K562 (cell line): ENCODE data around the gene GDAP1L1. TPM values are rescaled to one million over a fixed set of nuclear protein-coding genes. Genes with fewer than 3 reads are reported as not detected.

ENCODE experiments used
- ATAC-seq: fragments of 200-7000 bp; cut with Tn5 transposase; 3 replicates; pipeline ENCODE4 v1.9.1; 2020; ENCODE audit warnings: moderate library complexity
- BruUV-seq: library from RNA; stranded (reverse); fragments of 400-500 nt; replicated peaks from 2 replicates; lab custom pipeline; 2021; lab: Mats Ljungman, UMichigan
- CTCF ChIA-PET: fragments of 300-600 bp; formaldehyde crosslinking; extraction: SDS; loops from one replicate; lab custom pipeline; 2021; ENCODE audit warnings: low intra/inter-chr PET ratio; lab: Yijun Ruan, JAX
- POLR2A ChIA-PET: fragments of 300-600, 350-650 bp; sonication (Branson Sonifier 250); formaldehyde crosslinking; extraction: SDS; loops from one replicate; lab custom pipeline; 2021; ENCODE audit warnings: antibody characterized with exemption, inconsistent platforms; lab: Yijun Ruan, JAX
- DNase-seq, 4 experiments: peaks; one replicate each; pipeline versions ENCODE4 v3.0.0 to v3.0.0-alpha.2; 2011 to 2018; ENCODE audit warnings: low spot score in 3 of 4, mixed read lengths in 3 of 4; ENCODE audit errors: extremely low read depth in 1 of 4
- FAIRE-seq: peaks from 2 replicates; lab custom pipeline; 2011; peaks lifted over from hg19 to GRCh38; lab: Jason Lieb, UNC
- H2AFZ ChIP-seq: 2 replicates; pipeline ENCODE4 v1.6.0; 2011; ENCODE audit warnings: low read depth, low read length, control low read depth, inconsistent platforms
- H3K27ac ChIP-seq: fragments of 200-600 bp; 3 replicates; pipeline ENCODE4 v1.8.0; 2011; ENCODE audit warnings: low read depth, mild to moderate bottlenecking, control low read depth, inconsistent platforms, low read length, moderate library complexity, mixed read lengths; ENCODE audit errors: extremely low read depth
- H3K27me3 ChIP-seq, 2 experiments: fragments of 300-600 bp in 1 of 2; 2 replicates in 1 of 2; 3 replicates in 1 of 2; pipeline versions ENCODE4 v1.6.0 to v1.8.0; 2011; ENCODE audit warnings: inconsistent platforms in 2 of 2, low read length in 2 of 2, mild to moderate bottlenecking in 1 of 2, mixed read lengths in 1 of 2, moderate library complexity in 1 of 2; ENCODE audit not compliant: control insufficient read depth in 2 of 2, insufficient read depth in 2 of 2
- H3K36me3 ChIP-seq: fragments of 300-600 bp; 3 replicates; pipeline ENCODE4 v1.8.0; 2011; ENCODE audit warnings: mild to moderate bottlenecking, low read length, inconsistent platforms; ENCODE audit not compliant: control insufficient read depth, insufficient read depth
- H3K4me1 ChIP-seq, 2 experiments: fragments of 200-600 bp in 1 of 2; replicated peaks in 1 of 2; 2 replicates in 1 of 2; 3 replicates in 1 of 2; pipeline versions ENCODE4 v1.5.1 to v1.8.0; 2011; ENCODE audit warnings: inconsistent platforms in 2 of 2, low read length in 2 of 2, mild to moderate bottlenecking in 1 of 2, mixed read lengths in 1 of 2, moderate library complexity in 1 of 2; ENCODE audit not compliant: control insufficient read depth in 2 of 2, insufficient read depth in 2 of 2
- H3K4me2 ChIP-seq: 2 replicates; pipeline ENCODE4 v1.6.1; 2011; ENCODE audit warnings: low read length, control low read depth, inconsistent platforms, mixed read lengths; ENCODE audit not compliant: insufficient read depth
- H3K4me3 ChIP-seq: fragments of 200-600 bp; sonication (generic), shearing (Covaris generic); 2 replicates; pipeline ENCODE4 v1.5.1; 2016; ENCODE audit warnings: control low read depth, inconsistent platforms
- H3K79me2 ChIP-seq: fragments of 200-600 bp; 3 replicates; pipeline ENCODE4 v1.8.0; 2011; ENCODE audit warnings: low read length, inconsistent platforms; ENCODE audit not compliant: control insufficient read depth, insufficient read depth
- H3K9ac ChIP-seq, 2 experiments: 2 replicates each; pipeline versions ENCODE4 v1.6.0 to v1.6.1; 2011; ENCODE audit warnings: low read depth in 2 of 2, low read length in 2 of 2, control low read depth in 1 of 2, inconsistent platforms in 1 of 2, mild to moderate bottlenecking in 1 of 2, mixed read lengths in 1 of 2; ENCODE audit not compliant: insufficient read depth in 1 of 2
- H3K9me1 ChIP-seq: one replicate; pipeline ENCODE4 v1.6.0; 2011; ENCODE audit warnings: inconsistent platforms, mild to moderate bottlenecking, low read length, moderate library complexity; ENCODE audit not compliant: control insufficient read depth, insufficient read depth
- H3K9me3 ChIP-seq: replicated peaks from 2 replicates; pipeline ENCODE4 v1.5.1; 2011; ENCODE audit warnings: low read depth, low read length, inconsistent platforms; ENCODE audit not compliant: control insufficient read depth, insufficient read depth
- H4K20me1 ChIP-seq: replicated peaks from 2 replicates; pipeline ENCODE4 v1.6.1; 2011; ENCODE audit warnings: low read length, inconsistent platforms, mixed read lengths; ENCODE audit not compliant: control insufficient read depth, insufficient read depth
- ARID2 ChIP-seq: fragments of 450-650 bp; IDR thresholded peaks from 2 replicates; pipeline ENCODE4 v1.6.1; 2017; ENCODE audit warnings: antibody characterized with exemption, mild to moderate bottlenecking
- EP400 ChIP-seq: fragments of 450-650 bp; IDR thresholded peaks from 2 replicates; pipeline ENCODE4 v1.6.1; 2017; ENCODE audit warnings: antibody characterized with exemption, mild to moderate bottlenecking, moderate library complexity
- ETV6 ChIP-seq, 3 experiments: fragments of 150-350 bp in 1 of 3; sonication (generic) in 1 of 3; formaldehyde crosslinking in 1 of 3; IDR thresholded peaks; 2 replicates each; pipeline versions ENCODE4 v1.6.1 to v1.8.0; 2014 to 2022; ENCODE audit warnings: borderline replicate concordance in 2 of 3, low read depth in 2 of 3, antibody characterized with exemption in 1 of 3, low read length in 1 of 3, mild to moderate bottlenecking in 1 of 3, missing genetic modification reagents in 1 of 3
- KDM2B ChIP-seq: fragments of 250-450 bp; sonication (Bioruptor Pico); IDR thresholded peaks from 2 replicates; pipeline ENCODE4 v1.8.0; 2021; ENCODE audit warnings: mild to moderate bottlenecking, moderate library complexity
- MAFF ChIP-seq: IDR thresholded peaks from 2 replicates; pipeline ENCODE4 v1.6.1; 2012; ENCODE audit warnings: low read length, improper control_type of control experiment
- NCOA2 ChIP-seq, 2 experiments: fragments of 450-650 bp; IDR thresholded peaks; 2 replicates each; pipeline ENCODE4 v1.6.1; 2018; ENCODE audit warnings: mild to moderate bottlenecking in 2 of 2, moderate library complexity in 1 of 2; ENCODE audit not compliant: partially characterized antibody in 2 of 2
- NCOR1 ChIP-seq: fragments of 450-650 bp; IDR thresholded peaks from 2 replicates; pipeline ENCODE4 v1.6.1; 2016; ENCODE audit warnings: mild to moderate bottlenecking, moderate library complexity
- YY1 ChIP-seq, 3 experiments: IDR thresholded peaks; 2 replicates each; pipeline ENCODE4 v1.6.1; 2011; ENCODE audit warnings: low read length in 2 of 3, mild to moderate bottlenecking in 2 of 3, moderate library complexity in 2 of 3, borderline replicate concordance in 1 of 3, control low read depth in 1 of 3, low read depth in 1 of 3; ENCODE audit not compliant: insufficient read depth in 3 of 3, insufficient replicate concordance in 2 of 3, control insufficient read depth in 1 of 3, insufficient read length in 1 of 3; ENCODE audit errors: extremely low read depth in 1 of 3
- ZNF589 ChIP-seq: fragments of 200-800 bp; sonication (Bioruptor generic); IDR thresholded peaks from 2 replicates; pipeline ENCODE4 v1.6.1; 2016; ENCODE audit warnings: low read depth, missing genetic modification characterization, missing compliant biosample characterization
- WGBS: fragments of 100-300 bp; shearing (Covaris generic); methylation state at CpG from one replicate; pipeline ENCODE4 v1.1.6; 2016; ENCODE audit warnings: low coverage, mixed read lengths; ENCODE audit not compliant: insufficient coverage; ENCODE audit errors: missing lambda C conversion rate; 5-methylcytosine and 5-hydroxymethylcytosine counted together
- in situ Hi-C: fragments of 300-500 bp; cut with MboI; formaldehyde crosslinking; loops from 4 replicates; pipeline ENCODE4 v1.15.0; 2018; ENCODE audit warnings: inconsistent platforms, mixed read lengths
- intact Hi-C: fragments of 100-400 bp; cut with micrococcal nuclease; formaldehyde crosslinking; loops from 2 replicates; pipeline ENCODE4 v1.14.2; 2022
- polyA plus RNA-seq, 8 experiments: library from polyadenylated mRNA; depleted of rRNA in 4 of 8; stranded (reverse) in 5 of 8; unstranded in 3 of 8; fragments of >200 nt; fragmentation: Nextera tagmentation in 2 of 8; fragmentation: Illumina TruSeq in 1 of 8; extraction: Ambion mirVana in 2 of 8; extraction: Trizol in 1 of 8; gene quantifications; 2 replicates each; pipeline versions ENCODE4 v1.2.1 to v1.2.3, GENCODE V29; 2011 to 2014; ENCODE audit warnings: inconsistent platforms in 1 of 8, missing spikeins in 1 of 8
- total RNA-seq, 7 experiments: library from RNA; depleted of rRNA in 6 of 7; stranded (reverse); fragments of >200 nt in 6 of 7; fragmentation: Illumina TruSeq in 2 of 7; extraction: Trizol in 2 of 7; gene quantifications; 2 replicates each; pipeline versions ENCODE4 v1.2.1 to v1.2.3, GENCODE V29; 2011 to 2021; ENCODE audit warnings: low replicate concordance in 1 of 7
- TF ChIP-seq, protein P1 (sequence below): fragments of 450-650 bp; formaldehyde crosslinking; IDR thresholded peaks from 2 replicates; pipeline ENCODE4 v1.4.0; 2020; ENCODE audit warnings: mild to moderate bottlenecking, mixed read lengths
- TF ChIP-seq, protein P2 (sequence below): fragments of 250-450 bp; sonication (Bioruptor Pico); IDR thresholded peaks from 2 replicates; pipeline ENCODE4 v1.9.0; 2021; ENCODE audit warnings: mild to moderate bottlenecking, inconsistent platforms

GDAP1L1 gene
- total and polyA plus RNA-seq, 9 of the 15 experiments (the other 6 are each of a cell fraction or from before 2014, with no cell fraction given), result 0.06 to 0.40 (median 0.19) TPM; not detected in 5

DNA sequence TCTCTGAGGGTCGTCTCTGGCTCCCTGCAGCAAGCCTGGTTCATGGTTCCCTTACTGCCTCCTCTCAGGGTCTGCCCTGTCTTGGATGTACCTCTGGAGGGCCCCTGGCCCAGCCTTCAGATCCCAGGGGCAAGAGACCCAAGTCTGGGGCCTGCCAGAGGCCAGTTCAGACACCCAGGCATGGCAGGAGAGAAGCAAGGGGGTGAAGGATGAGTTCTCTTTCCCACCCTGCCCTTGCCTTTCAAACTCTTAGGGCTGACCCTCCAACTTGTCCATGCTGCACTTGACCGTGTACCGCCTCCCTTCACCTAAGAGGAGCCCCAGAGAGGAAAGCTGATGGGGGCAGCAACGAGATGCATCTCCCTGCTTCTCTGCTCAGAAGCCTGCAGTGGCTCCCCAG is 4.2 kb downstream of the GDAP1L1 start:
- in situ Hi-C loops, result no loop called here
- no peak overlapping the region for H3K9ac ChIP-seq
- POLR2A ChIA-PET, result interaction anchor here (0.7 kb wide), 1 partner anchor 10 kb away, joined by 3 read pairs; no protein-coding TSS in a partner anchor
- peaks cover 17% of the 10 kb centered on the region for H4K20me1 ChIP-seq
- no peak overlapping the region for H3K4me3 ChIP-seq
- BruUV-seq, result no TSS peak
- FAIRE-seq, result no peak
- H3K9me3 ChIP-seq, result no peaks in the 10 kb centered on the region
- H3K9me1 ChIP-seq, result peaks cover 3% of the 10 kb centered on the region
- TF ChIP-seq YY1 (IDR thresholded peaks at IDR 0.05; ENCODE audit: borderline replicate concordance in 1 of 3, control insufficient read depth in 1 of 3, extremely low read depth in 1 of 3, insufficient read depth in 3 of 3, insufficient read length in 1 of 3, insufficient replicate concordance in 2 of 3, low read depth in 1 of 3, low read length in 2 of 3) (no peak), ARID2 (no peak), EP400 (no peak), ETV6 (IDR thresholded peaks at IDR 0.05; ENCODE audit: borderline replicate concordance in 1 of 2, low read depth in 2 of 2, low read length in 1 of 2) (no peak), ETV6 (CRISPR knock-in tag; IDR thresholded peaks at IDR 0.05; ENCODE audit: borderline replicate concordance) (no peak), MAFF (no peak), NCOR1 (no peak), NCOA2 (IDR thresholded peaks at IDR 0.05; ENCODE audit: partially characterized antibody in 2 of 2) (no peak), ZNF589 (CRISPR knock-in tag) (no peak), KDM2B (CRISPR knock-in tag) (no peak)
- TF ChIP-seq, protein P1, sequence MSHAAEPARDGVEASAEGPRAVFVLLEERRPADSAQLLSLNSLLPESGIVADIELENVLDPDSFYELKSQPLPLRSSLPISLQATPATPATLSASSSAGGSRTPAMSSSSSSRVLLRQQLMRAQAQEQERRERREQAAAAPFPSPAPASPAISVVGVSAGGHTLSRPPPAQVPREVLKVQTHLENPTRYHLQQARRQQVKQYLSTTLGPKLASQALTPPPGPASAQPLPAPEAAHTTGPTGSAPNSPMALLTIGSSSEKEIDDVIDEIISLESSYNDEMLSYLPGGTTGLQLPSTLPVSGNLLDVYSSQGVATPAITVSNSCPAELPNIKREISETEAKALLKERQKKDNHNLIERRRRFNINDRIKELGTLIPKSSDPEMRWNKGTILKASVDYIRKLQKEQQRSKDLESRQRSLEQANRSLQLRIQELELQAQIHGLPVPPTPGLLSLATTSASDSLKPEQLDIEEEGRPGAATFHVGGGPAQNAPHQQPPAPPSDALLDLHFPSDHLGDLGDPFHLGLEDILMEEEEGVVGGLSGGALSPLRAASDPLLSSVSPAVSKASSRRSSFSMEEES, result no peak
- TF ChIP-seq, protein P2, sequence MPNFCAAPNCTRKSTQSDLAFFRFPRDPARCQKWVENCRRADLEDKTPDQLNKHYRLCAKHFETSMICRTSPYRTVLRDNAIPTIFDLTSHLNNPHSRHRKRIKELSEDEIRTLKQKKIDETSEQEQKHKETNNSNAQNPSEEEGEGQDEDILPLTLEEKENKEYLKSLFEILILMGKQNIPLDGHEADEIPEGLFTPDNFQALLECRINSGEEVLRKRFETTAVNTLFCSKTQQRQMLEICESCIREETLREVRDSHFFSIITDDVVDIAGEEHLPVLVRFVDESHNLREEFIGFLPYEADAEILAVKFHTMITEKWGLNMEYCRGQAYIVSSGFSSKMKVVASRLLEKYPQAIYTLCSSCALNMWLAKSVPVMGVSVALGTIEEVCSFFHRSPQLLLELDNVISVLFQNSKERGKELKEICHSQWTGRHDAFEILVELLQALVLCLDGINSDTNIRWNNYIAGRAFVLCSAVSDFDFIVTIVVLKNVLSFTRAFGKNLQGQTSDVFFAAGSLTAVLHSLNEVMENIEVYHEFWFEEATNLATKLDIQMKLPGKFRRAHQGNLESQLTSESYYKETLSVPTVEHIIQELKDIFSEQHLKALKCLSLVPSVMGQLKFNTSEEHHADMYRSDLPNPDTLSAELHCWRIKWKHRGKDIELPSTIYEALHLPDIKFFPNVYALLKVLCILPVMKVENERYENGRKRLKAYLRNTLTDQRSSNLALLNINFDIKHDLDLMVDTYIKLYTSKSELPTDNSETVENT (CRISPR knock-in tag), result no peak
- TF ChIP-seq, all 486 proteins: peak for 0
- no peaks in the 10 kb centered on the region for H3K79me2 ChIP-seq
- WGBS, result 0% methylated on average over 4 of the region's 4 CpGs
- H2AFZ ChIP-seq, result no peak overlapping the region
- H3K4me2 ChIP-seq, result no peak overlapping the region
- no peaks in the 10 kb centered on the region for H3K27me3 ChIP-seq
- CTCF ChIA-PET, result no interaction called here
- ATAC-seq (no peak), DNase-seq (no peak)
- no peak overlapping the region for H3K27ac ChIP-seq
- H3K4me1 ChIP-seq, result peaks cover 0 to 7% of the 10 kb centered on the region in 2 experiments; a peak in 2 of 5 replicates
- no peaks in the 10 kb centered on the region for H3K36me3 ChIP-seq
- intact Hi-C loops, result no loop called here
